K562 (cell line): ENCODE results near the gene SLC25A36. TPM values are rescaled to one million over a fixed set of nuclear protein-coding genes. Genes with fewer than 3 reads are reported as not detected.

Source experiments
- ATF6 ChIP-seq: sonication (generic); formaldehyde crosslinking; IDR thresholded peaks from 2 replicates; pipeline ENCODE4 v1.4.0; 2020; ENCODE audit warnings: mild to moderate bottlenecking, missing genetic modification reagents
- DPF2 ChIP-seq: fragments of 450-650 bp; IDR thresholded peaks from 2 replicates; pipeline ENCODE4 v1.6.1; 2016
- EP400 ChIP-seq: fragments of 450-650 bp; IDR thresholded peaks from 2 replicates; pipeline ENCODE4 v1.6.1; 2017; ENCODE audit warnings: antibody characterized with exemption, mild to moderate bottlenecking, moderate library complexity
- ETV6 ChIP-seq, 3 experiments: fragments of 150-350 bp in 1 of 3; sonication (generic) in 1 of 3; formaldehyde crosslinking in 1 of 3; IDR thresholded peaks; 2 replicates each; pipeline versions ENCODE4 v1.6.1 to v1.8.0; 2014 to 2022; ENCODE audit warnings: borderline replicate concordance in 2 of 3, low read depth in 2 of 3, antibody characterized with exemption in 1 of 3, low read length in 1 of 3, mild to moderate bottlenecking in 1 of 3, missing genetic modification reagents in 1 of 3
- FOSL1 ChIP-seq: fragments of 200-800 bp; sonication (Bioruptor generic); conservative IDR thresholded peaks from 2 replicates; pipeline ENCODE4 v1.6.1; 2016; ENCODE audit warnings: missing genetic modification characterization, missing compliant biosample characterization
- GMEB1 ChIP-seq: fragments of 250-450 bp; sonication (Bioruptor Pico); IDR thresholded peaks from 2 replicates; pipeline ENCODE4 v1.4.0; 2020; ENCODE audit warnings: mild to moderate bottlenecking
- HES1 ChIP-seq: fragments of 450-650 bp; IDR thresholded peaks from 2 replicates; pipeline ENCODE4 v1.6.1; 2016; ENCODE audit warnings: low read depth, mild to moderate bottlenecking, moderate library complexity
- HOXB6 ChIP-seq: fragments of 250-450 bp; sonication (Bioruptor Pico); IDR thresholded peaks from 2 replicates; pipeline ENCODE4 v1.5.1; 2022; ENCODE audit warnings: mild to moderate bottlenecking, borderline replicate concordance
- JUND ChIP-seq, 2 experiments: IDR thresholded peaks; 2 replicates in 1 of 2; 3 replicates in 1 of 2; pipeline ENCODE4 v1.6.1; 2011; ENCODE audit warnings: borderline replicate concordance in 2 of 2, low read depth in 2 of 2, low read length in 2 of 2, improper control_type of control experiment in 1 of 2, missing biosample characterization in 1 of 2, missing genetic modification characterization in 1 of 2, missing genetic modification reagents in 1 of 2
- MYC ChIP-seq, 2 experiments: fragments of 250-450 bp in 1 of 2; sonication (Bioruptor Pico) in 1 of 2; IDR thresholded peaks; 2 replicates each; pipeline versions ENCODE4 v1.5.1 to v1.6.1; 2012 to 2021; ENCODE audit warnings: low read depth in 2 of 2, borderline replicate concordance in 1 of 2, improper control_type of control experiment in 1 of 2, low read length in 1 of 2, mild to moderate bottlenecking in 1 of 2, moderate library complexity in 1 of 2
- NFE2 ChIP-seq: IDR thresholded peaks from 2 replicates; pipeline ENCODE4 v1.6.1; 2014; ENCODE audit warnings: antibody characterized with exemption, low read depth
- SAFB2 ChIP-seq: fragments of 200-400 bp; formaldehyde crosslinking; IDR thresholded peaks from 2 replicates; pipeline ENCODE4 v1.6.1; 2018; ENCODE audit warnings: borderline replicate concordance, low read length, low read depth, moderate library complexity; ENCODE audit not compliant: severe bottlenecking
- TAF15 ChIP-seq: fragments of 200-400 bp; formaldehyde crosslinking; IDR thresholded peaks from 2 replicates; pipeline ENCODE4 v1.6.1; 2017; ENCODE audit warnings: mild to moderate bottlenecking, low read depth, low read length, moderate library complexity
- ZBTB17 ChIP-seq: fragments of 450-650 bp; formaldehyde crosslinking; IDR thresholded peaks from 2 replicates; pipeline ENCODE4 v1.4.0; 2020; ENCODE audit warnings: mild to moderate bottlenecking
- ZBTB43 ChIP-seq: sonication (generic); formaldehyde crosslinking; IDR thresholded peaks from 2 replicates; pipeline ENCODE4 v1.8.0; 2023; ENCODE audit warnings: mild to moderate bottlenecking, missing genetic modification reagents
- ZFP30 ChIP-seq: fragments of 250-450 bp; sonication (Bioruptor Pico); IDR thresholded peaks from 2 replicates; pipeline ENCODE4 v1.8.0; 2022; ENCODE audit warnings: moderate library complexity, mild to moderate bottlenecking, inconsistent platforms, borderline replicate concordance
- ZKSCAN1 ChIP-seq: fragments of 150-350 bp; IDR thresholded peaks from 2 replicates; pipeline ENCODE4 v1.6.1; 2016; ENCODE audit warnings: low read depth, low read length
- polyA plus RNA-seq, 8 experiments: library from polyadenylated mRNA; depleted of rRNA in 4 of 8; stranded (reverse) in 5 of 8; unstranded in 3 of 8; fragments of >200 nt; fragmentation: Nextera tagmentation in 2 of 8; fragmentation: Illumina TruSeq in 1 of 8; extraction: Ambion mirVana in 2 of 8; extraction: Trizol in 1 of 8; gene quantifications; 2 replicates each; pipeline versions ENCODE4 v1.2.1 to v1.2.3, GENCODE V29; 2011 to 2014; ENCODE audit warnings: inconsistent platforms in 1 of 8, missing spikeins in 1 of 8
- total RNA-seq, 7 experiments: library from RNA; depleted of rRNA in 6 of 7; stranded (reverse); fragments of >200 nt in 6 of 7; fragmentation: Illumina TruSeq in 2 of 7; extraction: Trizol in 2 of 7; gene quantifications; 2 replicates each; pipeline versions ENCODE4 v1.2.1 to v1.2.3, GENCODE V29; 2011 to 2021; ENCODE audit warnings: low replicate concordance in 1 of 7

SLC25A36 gene
- total and polyA plus RNA-seq, 9 of the 15 experiments (the other 6 are each of a cell fraction or from before 2014, with no cell fraction given), result 12.0 to 95.3 (median 43.3) TPM

DNA sequence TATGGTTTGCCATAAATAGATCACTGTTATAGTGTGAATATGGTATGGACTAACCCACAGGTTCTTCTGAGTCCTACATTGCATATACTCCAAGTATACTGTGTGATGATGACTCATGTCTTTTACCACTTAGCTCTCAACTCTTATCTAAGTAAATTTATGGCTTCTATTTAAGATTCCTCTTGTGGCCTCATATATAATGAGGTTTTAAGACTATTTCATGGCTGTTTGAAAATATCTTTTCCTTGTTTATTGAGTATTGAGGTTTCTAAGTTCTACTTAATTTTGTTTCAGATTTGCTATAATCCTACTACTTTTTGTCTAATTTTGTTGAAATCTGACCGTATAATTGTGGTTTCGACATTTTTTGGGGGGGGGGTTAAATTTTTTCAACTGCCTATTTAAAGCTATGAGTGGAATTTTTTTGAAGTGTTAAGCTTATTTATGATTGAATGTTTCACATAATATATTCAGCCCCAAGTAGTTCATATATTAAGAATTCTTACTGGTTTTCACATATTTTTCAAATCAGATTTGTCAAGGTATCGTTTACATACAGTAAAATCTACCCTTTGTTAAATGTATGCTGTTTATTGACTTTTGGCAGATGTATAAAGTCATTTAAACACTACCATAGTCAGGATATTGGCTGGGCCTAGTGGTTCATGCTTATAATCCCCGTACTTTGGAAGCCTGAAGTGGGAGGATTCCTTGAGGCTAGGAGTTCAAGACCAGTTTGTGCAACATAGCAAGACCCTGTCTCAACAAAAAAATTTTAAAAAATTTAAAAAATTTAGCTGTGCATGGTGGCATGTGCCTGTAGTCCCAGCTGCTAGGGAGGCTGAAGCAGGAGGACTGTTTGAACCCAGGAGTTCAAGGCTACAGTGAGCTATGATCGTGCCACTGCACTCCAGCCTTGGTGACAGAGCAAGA is 11.7 kb downstream of the SLC25A36 start (continued):
- no peak for TF ChIP-seq ETV6 (IDR thresholded peaks at IDR 0.05; ENCODE audit: borderline replicate concordance in 1 of 2, low read depth in 2 of 2, low read length in 1 of 2)
- no peak for TF ChIP-seq ETV6 (CRISPR knock-in tag; IDR thresholded peaks at IDR 0.05; ENCODE audit: borderline replicate concordance)
- TF ChIP-seq ZBTB43 (CRISPR knock-in tag), result no peak
- no peak for TF ChIP-seq ATF6 (CRISPR knock-in tag)
- TF ChIP-seq ZBTB17, result no peak
- no peak for TF ChIP-seq MYC (IDR thresholded peaks at IDR 0.05; ENCODE audit: low read depth, low read length)
- no peak for TF ChIP-seq MYC (CRISPR knock-in tag; IDR thresholded peaks at IDR 0.05; ENCODE audit: borderline replicate concordance, low read depth)
- no peak for TF ChIP-seq HES1
- TF ChIP-seq EP400, result peak; percentile 38
- no peak for TF ChIP-seq GMEB1
- TF ChIP-seq ZFP30 (CRISPR knock-in tag), result no peak
- no peak for TF ChIP-seq SAFB2
- TF ChIP-seq JUND (IDR thresholded peaks at IDR 0.05; ENCODE audit: borderline replicate concordance, low read depth, low read length), result peak; percentile 97
- peak; percentile 96 for TF ChIP-seq JUND (tag; IDR thresholded peaks at IDR 0.05; ENCODE audit: borderline replicate concordance, low read depth, low read length)
- TF ChIP-seq NFE2, result peak; percentile 89
- no peak for TF ChIP-seq HOXB6 (CRISPR knock-in tag)
- TF ChIP-seq FOSL1, result peak; percentile 95
- no peak for TF ChIP-seq TAF15
- no peak for TF ChIP-seq ZKSCAN1
- peak; percentile 96 for TF ChIP-seq DPF2
